HL-60 (cell line): ENCODE measurements around the gene CYS1.
A peak's percentile ranks its signal among the peaks of the same experiment; 100 is the strongest.

ENCODE experiments used
- DNase-seq, 2 experiments: peaks; one replicate each; pipeline ENCODE4 v3.0.0-alpha.2; 2010 to 2020; ENCODE audit warnings: low read depth in 1 of 2, low spot score in 1 of 2
- H3K27ac ChIP-seq: fragments of 250-450 bp; sonication (Bioruptor Pico); replicated peaks from 2 replicates; pipeline ENCODE4 v1.5.1; 2020; ENCODE audit warnings: mild to moderate bottlenecking, moderate library complexity
- H3K27me3 ChIP-seq: fragments of 250-450 bp; sonication (Bioruptor Pico); 2 replicates; pipeline ENCODE4 v1.5.1; 2021; ENCODE audit warnings: mild to moderate bottlenecking, moderate library complexity; ENCODE audit not compliant: insufficient read depth, poor library complexity, severe bottlenecking
- H3K4me3 ChIP-seq: replicated peaks from 2 replicates; pipeline ENCODE4 v1.5.1; 2011; ENCODE audit warnings: mild to moderate bottlenecking, control low read depth, low read length; ENCODE audit not compliant: insufficient read depth
- GABPA ChIP-seq: IDR thresholded peaks from 2 replicates; pipeline ENCODE4 v1.6.1; 2012; ENCODE audit warnings: low read depth
- POLR2AphosphoS5 ChIP-seq: IDR thresholded peaks from 2 replicates; pipeline ENCODE4 v1.6.1; 2012; ENCODE audit warnings: low read depth
- REST ChIP-seq: IDR thresholded peaks from 2 replicates; pipeline ENCODE4 v1.6.1; 2012; ENCODE audit warnings: low read depth; ENCODE audit not compliant: insufficient replicate concordance
- SPI1 ChIP-seq: IDR thresholded peaks from 2 replicates; pipeline ENCODE4 v1.6.1; 2012; ENCODE audit warnings: low read depth, mild to moderate bottlenecking, borderline replicate concordance
- TF ChIP-seq, protein P1 (sequence below): IDR thresholded peaks from one replicate; pipeline ENCODE4 v1.5.1; 2011; ENCODE audit warnings: low read length, control low read depth, inconsistent platforms; ENCODE audit not compliant: insufficient read depth

CYS1 gene

GRCh38 chr2:10079266-10079869 lies 843 bp downstream of the CYS1 start:
- Histone ChIP-seq H3K27me3 (peaks cover 53% of the 10 kb centered on the region), H3K4me3 (peak overlapping the region; percentile 30), H3K27ac (no peak overlapping the region)
- DNase-seq, result no peak
- TF ChIP-seq POLR2AphosphoS5, result no peak
- TF ChIP-seq REST, result no peak
- TF ChIP-seq, protein P1, sequence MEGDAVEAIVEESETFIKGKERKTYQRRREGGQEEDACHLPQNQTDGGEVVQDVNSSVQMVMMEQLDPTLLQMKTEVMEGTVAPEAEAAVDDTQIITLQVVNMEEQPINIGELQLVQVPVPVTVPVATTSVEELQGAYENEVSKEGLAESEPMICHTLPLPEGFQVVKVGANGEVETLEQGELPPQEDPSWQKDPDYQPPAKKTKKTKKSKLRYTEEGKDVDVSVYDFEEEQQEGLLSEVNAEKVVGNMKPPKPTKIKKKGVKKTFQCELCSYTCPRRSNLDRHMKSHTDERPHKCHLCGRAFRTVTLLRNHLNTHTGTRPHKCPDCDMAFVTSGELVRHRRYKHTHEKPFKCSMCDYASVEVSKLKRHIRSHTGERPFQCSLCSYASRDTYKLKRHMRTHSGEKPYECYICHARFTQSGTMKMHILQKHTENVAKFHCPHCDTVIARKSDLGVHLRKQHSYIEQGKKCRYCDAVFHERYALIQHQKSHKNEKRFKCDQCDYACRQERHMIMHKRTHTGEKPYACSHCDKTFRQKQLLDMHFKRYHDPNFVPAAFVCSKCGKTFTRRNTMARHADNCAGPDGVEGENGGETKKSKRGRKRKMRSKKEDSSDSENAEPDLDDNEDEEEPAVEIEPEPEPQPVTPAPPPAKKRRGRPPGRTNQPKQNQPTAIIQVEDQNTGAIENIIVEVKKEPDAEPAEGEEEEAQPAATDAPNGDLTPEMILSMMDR, result no peak
- no peak for TF ChIP-seq SPI1
- no peak for TF ChIP-seq GABPA

DNA sequence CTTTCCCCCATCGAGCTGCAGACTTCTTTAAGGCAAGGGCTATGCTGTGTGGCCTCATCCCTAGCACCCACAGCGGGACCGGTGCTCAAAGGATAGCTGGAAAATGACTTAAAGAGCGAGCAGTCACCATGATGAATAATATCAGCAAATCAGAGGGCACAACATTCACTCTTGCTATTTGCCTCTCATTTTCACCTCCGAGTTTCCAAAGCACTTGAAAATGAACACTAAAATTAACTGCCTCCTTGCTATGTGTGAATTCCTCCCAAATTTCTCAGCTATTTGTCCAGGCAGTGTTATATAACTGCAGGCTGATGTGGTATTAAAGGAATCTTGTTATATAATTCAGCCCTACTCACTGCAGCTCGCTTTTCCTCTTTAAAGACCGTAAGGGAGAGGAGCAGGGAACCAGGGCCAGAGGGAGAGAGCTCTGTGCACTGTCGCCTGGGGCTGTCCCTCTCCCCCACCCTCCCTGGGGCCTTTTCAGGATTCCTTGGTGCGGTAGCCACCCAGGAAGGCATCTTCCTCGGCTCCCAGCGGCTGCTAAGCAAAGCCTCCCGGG lies 1.4 kb downstream of the CYS1 start:
- H3K4me3 ChIP-seq, result no peak overlapping the region
- peaks cover 56% of the 10 kb centered on the region for H3K27me3 ChIP-seq
- DNase-seq, result no peak
- H3K27ac ChIP-seq, result no peak overlapping the region
- TF ChIP-seq REST (no peak), SPI1 (no peak), POLR2AphosphoS5 (no peak), GABPA (no peak)
- TF ChIP-seq, protein P1, result no peak

GRCh38 chr2:10078001-10078400 lies 2.2 kb downstream of the CYS1 start:
- DNase-seq, result no peak
- peaks cover 57% of the 10 kb centered on the region for H3K27me3 ChIP-seq
- TF ChIP-seq GABPA (no peak), SPI1 (no peak)
- no peak overlapping the region for H3K4me3 ChIP-seq
- no peak overlapping the region for H3K27ac ChIP-seq

GRCh38 chr2:10076988-10077527 lies 3.2 kb downstream of the CYS1 start:
- Histone ChIP-seq H3K27me3 (peaks cover 51% of the 10 kb centered on the region), H3K4me3 (no peak overlapping the region), H3K27ac (no peak overlapping the region)
- no peak for DNase-seq
- TF ChIP-seq SPI1, result no peak
